HCT116 (cell line): ENCODE results near the gene RAPGEF1. TPM values are rescaled to one million over a fixed set of nuclear protein-coding genes. Genes with fewer than 3 reads are reported as not detected.

Experiments used
- ATAC-seq: fragments of 200-7000 bp; cut with Tn5 transposase; 2 replicates; pipeline ENCODE4 v1.9.1; 2020; ENCODE audit warnings: mild to moderate bottlenecking, moderate library complexity
- BruUV-seq: library from RNA; stranded (reverse); fragments of 400-500 nt; replicated peaks from 2 replicates; lab custom pipeline; 2021; lab: Mats Ljungman, UMichigan
- CTCF ChIA-PET: fragments of 300-600 bp; sonication (Branson Sonifier 250); formaldehyde crosslinking; loops from one replicate; lab custom pipeline; 2021; ENCODE audit warnings: antibody characterized with exemption; lab: Charles Lee
- POLR2A ChIA-PET: fragments of 300-600, 350-600 bp; sonication (Branson Sonifier 250); formaldehyde crosslinking; loops from one replicate; lab custom pipeline; 2021; ENCODE audit warnings: antibody characterized with exemption; lab: Charles Lee
- RAD21 ChIA-PET, 2 experiments: fragments of 300-600 bp; sonication (Branson Sonifier 250); formaldehyde crosslinking; loops; one replicate each; lab custom pipeline; 2023; ENCODE audit warnings: low total read pairs in 2 of 2; ENCODE audit not compliant: uncharacterized antibody in 2 of 2, unreplicated experiment in 2 of 2, low non-redundant PET in 1 of 2; lab: Charles Lee
- DNase-seq: peaks from one replicate; pipeline ENCODE4 v3.0.0-alpha.2; 2010; ENCODE audit warnings: low read depth, low spot score
- H2AFZ ChIP-seq: fragments of 200-600 bp; shearing (Covaris generic), sonication (generic); 2 replicates; pipeline ENCODE4 v1.6.1; 2017; ENCODE audit warnings: low read depth, mixed run types, mixed read lengths, antibody characterized with exemption, low read length; ENCODE audit not compliant: poor library complexity, severe bottlenecking
- H3K27ac ChIP-seq: 2 replicates; pipeline ENCODE4 v1.5.1; 2012; ENCODE audit warnings: low read depth, low read length
- H3K27me3 ChIP-seq: fragments of 200-600 bp; sonication (generic); 2 replicates; pipeline ENCODE4 v1.6.1; 2016; ENCODE audit warnings: mixed run types, low read length, mixed read lengths; ENCODE audit not compliant: insufficient read depth
- H3K36me3 ChIP-seq, 2 experiments: fragments of 200-500 bp in 1 of 2; fragments of 200-600 bp in 1 of 2; sonication (Bioruptor generic) in 1 of 2; sonication (generic) in 1 of 2; 2 replicates each; pipeline versions ENCODE4 v1.5.1 to v1.6.1; 2014 to 2016; ENCODE audit warnings: low read length in 2 of 2, inconsistent platforms in 1 of 2, mixed read lengths in 1 of 2, mixed run types in 1 of 2; ENCODE audit not compliant: insufficient read depth in 2 of 2, control insufficient read depth in 1 of 2
- H3K4me1 ChIP-seq, 2 experiments: fragments of 200-600 bp in 1 of 2; sonication (generic) in 1 of 2; 2 replicates each; pipeline versions ENCODE4 v1.5.1 to v1.6.1; 2012 to 2017; ENCODE audit warnings: low read length in 2 of 2, inconsistent platforms in 1 of 2, mild to moderate bottlenecking in 1 of 2, mixed read lengths in 1 of 2, mixed run types in 1 of 2, moderate library complexity in 1 of 2; ENCODE audit not compliant: insufficient read depth in 2 of 2, control insufficient read depth in 1 of 2
- H3K4me2 ChIP-seq: fragments of 200-600 bp; sonication (generic); 2 replicates; pipeline ENCODE4 v1.6.1; 2017; ENCODE audit warnings: mixed run types, low read length, mixed read lengths
- H3K4me3 ChIP-seq, 2 experiments: fragments of 200-600 bp in 1 of 2; sonication (generic) in 1 of 2; replicated peaks in 1 of 2; 2 replicates each; pipeline ENCODE4 v1.5.1; 2011 to 2016; ENCODE audit warnings: low read length in 2 of 2, control low read depth in 1 of 2, low read depth in 1 of 2, mild to moderate bottlenecking in 1 of 2, mixed read lengths in 1 of 2, mixed run types in 1 of 2
- H3K79me2 ChIP-seq: fragments of 200-600 bp; sonication (generic); 2 replicates; pipeline ENCODE4 v1.6.1; 2017; ENCODE audit warnings: mild to moderate bottlenecking, mixed run types, low read length, moderate library complexity, mixed read lengths; ENCODE audit not compliant: insufficient read depth
- H3K9ac ChIP-seq: fragments of 200-600 bp; sonication (generic); 2 replicates; pipeline ENCODE4 v1.6.1; 2016; ENCODE audit warnings: low read length, mixed read lengths
- H3K9me2 ChIP-seq: fragments of 200-600 bp; sonication (generic), shearing (Covaris generic); 2 replicates; pipeline ENCODE4 v1.6.1; 2017; ENCODE audit warnings: mixed run types, mild to moderate bottlenecking, moderate library complexity; ENCODE audit not compliant: insufficient read depth
- H3K9me3 ChIP-seq, 2 experiments: fragments of 200-500 bp in 1 of 2; fragments of 200-600 bp in 1 of 2; sonication (Bioruptor generic) in 1 of 2; sonication (generic) in 1 of 2; 2 replicates each; pipeline ENCODE4 v1.6.1; 2014 to 2017; ENCODE audit warnings: low read length in 2 of 2, mixed read lengths in 2 of 2, inconsistent platforms in 1 of 2, low read depth in 1 of 2, mild to moderate bottlenecking in 1 of 2, mixed run types in 1 of 2, moderate library complexity in 1 of 2; ENCODE audit not compliant: control insufficient read depth in 1 of 2, insufficient read depth in 1 of 2
- H4K20me1 ChIP-seq: fragments of 200-600 bp; sonication (generic), shearing (Covaris generic); 2 replicates; pipeline ENCODE4 v1.6.1; 2017; ENCODE audit warnings: mixed run types, mild to moderate bottlenecking, moderate library complexity; ENCODE audit not compliant: insufficient read depth
- CBX3 ChIP-seq: IDR thresholded peaks from 2 replicates; pipeline ENCODE4 v1.6.1; 2012; ENCODE audit warnings: low read depth
- EGR1 ChIP-seq: IDR thresholded peaks from 2 replicates; pipeline ENCODE4 v1.6.1; 2012; ENCODE audit warnings: low read depth
- ELF1 ChIP-seq: IDR thresholded peaks from 2 replicates; pipeline ENCODE4 v1.6.1; 2012; ENCODE audit warnings: low read depth, borderline replicate concordance
- EZH2phosphoT487 ChIP-seq: fragments of 200-600 bp; IDR thresholded peaks from 2 replicates; pipeline ENCODE4 v1.6.1; 2018; ENCODE audit warnings: antibody characterized with exemption, borderline replicate concordance
- FOSL1 ChIP-seq: IDR thresholded peaks from 2 replicates; pipeline ENCODE4 v1.6.1; 2012; ENCODE audit warnings: low read depth
- JUND ChIP-seq: IDR thresholded peaks from 2 replicates; pipeline ENCODE4 v1.6.1; 2012
- POLR2A ChIP-seq: IDR thresholded peaks from 2 replicates; pipeline ENCODE4 v1.7.0; 2011; ENCODE audit warnings: borderline replicate concordance; ENCODE audit not compliant: insufficient read depth, insufficient read length; ENCODE audit errors: extremely low read depth
- POLR2AphosphoS5 ChIP-seq: IDR thresholded peaks from 2 replicates; pipeline ENCODE4 v1.6.1; 2011; ENCODE audit warnings: mild to moderate bottlenecking, low read depth, low read length, moderate library complexity
- SP1 ChIP-seq: IDR thresholded peaks from 2 replicates; pipeline ENCODE4 v1.6.1; 2012; ENCODE audit warnings: low read depth
- SRF ChIP-seq: IDR thresholded peaks from 2 replicates; pipeline ENCODE4 v1.6.1; 2012; ENCODE audit warnings: low read depth
- TCF7L2 ChIP-seq: IDR thresholded peaks from 2 replicates; pipeline ENCODE4 v1.7.0; 2011; ENCODE audit warnings: borderline replicate concordance, inconsistent platforms; ENCODE audit not compliant: insufficient read depth, insufficient read length; ENCODE audit errors: extremely low read depth
- YY1 ChIP-seq: IDR thresholded peaks from 2 replicates; pipeline ENCODE4 v1.6.1; 2011; ENCODE audit warnings: low read length, low read depth, moderate library complexity, mild to moderate bottlenecking; ENCODE audit not compliant: insufficient replicate concordance; ENCODE audit errors: extremely low read depth
- ZFX ChIP-seq: fragments of 450-650 bp; IDR thresholded peaks from 2 replicates; pipeline ENCODE4 v1.6.1; 2017
- ZNF274 ChIP-seq: fragments of 200-500 bp; sonication (Bioruptor generic); IDR thresholded peaks from 2 replicates; pipeline ENCODE4 v1.6.1; 2014; ENCODE audit warnings: mild to moderate bottlenecking, low read depth, low read length, inconsistent platforms
- intact Hi-C: fragments of 100-400 bp; cut with micrococcal nuclease; formaldehyde crosslinking; loops from 2 replicates; pipeline ENCODE4 v1.10.0; 2022
- total RNA-seq: library from RNA; stranded (reverse); gene quantifications from one replicate; pipeline ENCODE4 v1.2.1, GENCODE V29; 2021; ENCODE audit not compliant: unreplicated experiment
- TF ChIP-seq, protein P1 (sequence below): IDR thresholded peaks from 2 replicates; pipeline ENCODE4 v1.6.1; 2012
- TF ChIP-seq, protein P2 (sequence below): IDR thresholded peaks from 2 replicates; pipeline ENCODE4 v1.6.1; 2011; ENCODE audit warnings: mild to moderate bottlenecking, low read length, moderate library complexity; ENCODE audit not compliant: insufficient replicate concordance; ENCODE audit errors: extremely low read depth
- TF ChIP-seq, protein P3 (sequence below): IDR thresholded peaks from 2 replicates; pipeline ENCODE4 v1.6.1; 2012
- TF ChIP-seq, protein P4 (sequence below), 3 experiments: fragments of 200-600 bp in 1 of 3; sonication (generic) in 1 of 3; IDR thresholded peaks in 2 of 3; conservative IDR thresholded peaks in 1 of 3; 2 replicates each; pipeline ENCODE4 v1.5.1; 2012 to 2017; ENCODE audit warnings: low read depth in 2 of 3, low read length in 2 of 3, antibody characterized with exemption in 1 of 3, borderline replicate concordance in 1 of 3, control low read depth in 1 of 3, mild to moderate bottlenecking in 1 of 3, mixed read lengths in 1 of 3, mixed run types in 1 of 3, moderate library complexity in 1 of 3; ENCODE audit not compliant: insufficient read depth in 1 of 3

Gene RAPGEF1
- total RNA-seq, 1 experiment from 2014 or later: 43.0 TPM

DNA sequence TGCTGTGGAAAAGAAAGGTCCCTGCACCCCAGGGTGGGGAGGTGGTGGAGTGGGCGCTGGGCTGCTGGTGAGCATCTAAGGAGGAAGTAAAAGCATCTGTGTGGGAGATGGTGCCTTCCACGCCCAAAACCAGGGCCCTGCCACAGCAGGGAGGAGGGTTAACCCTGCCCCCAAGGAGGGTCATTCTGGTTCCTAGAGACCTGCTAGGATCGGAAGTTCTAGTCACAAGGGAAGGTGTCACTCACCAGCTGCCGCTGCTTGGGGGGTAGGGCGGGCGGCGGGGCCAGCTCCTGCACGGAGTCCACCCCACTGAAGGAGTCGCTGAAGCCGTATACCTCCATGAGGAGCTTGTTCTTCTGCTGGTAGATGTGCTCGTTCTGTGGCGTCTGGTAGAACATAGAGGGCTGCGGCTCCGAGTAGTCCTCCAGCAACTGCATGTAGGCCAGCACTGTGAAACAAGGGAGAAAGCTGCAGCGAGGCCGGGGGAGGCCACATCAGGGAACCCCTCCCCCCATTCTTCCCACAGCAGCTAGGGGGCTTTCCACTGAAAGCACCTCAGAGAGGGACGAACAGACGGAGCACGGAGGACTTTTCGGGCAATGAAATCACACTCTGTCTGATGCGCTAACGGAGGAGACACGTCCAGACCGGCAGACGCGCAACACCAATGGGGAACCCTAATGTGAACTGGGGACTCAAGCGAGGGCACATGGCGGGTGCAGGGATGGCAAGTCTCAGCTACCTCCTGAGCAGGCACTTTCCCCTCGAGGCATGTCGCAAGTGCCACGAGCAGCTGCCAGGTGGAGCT lies 118.1 kb downstream of the RAPGEF1 start:
- no TSS peak for BruUV-seq

More for the DNA sequence above, 118.1 kb downstream of the RAPGEF1 start:
- H3K27ac ChIP-seq: no peak overlapping the region
- peaks cover 6 to 8% of the 10 kb centered on the region in 2 experiments for H3K4me1 ChIP-seq
- ChIA-PET RAD21 (no interaction called here), POLR2A (interaction anchor here (0.6 kb wide), 1 partner anchor 28 kb away, joined by 3 read pairs; no protein-coding TSS in a partner anchor), CTCF (no interaction called here)
- intact Hi-C loops: no loop called here
- DNase-seq (no peak), ATAC-seq (no peak)
- H3K4me3 ChIP-seq: no peak overlapping the region
- H3K36me3 ChIP-seq: peaks cover 0 to 4% of the 10 kb centered on the region in 2 experiments; a peak in 1 of 4 replicates
- no peaks in the 10 kb centered on the region for H3K9me2 ChIP-seq
- H3K27me3 ChIP-seq: no peaks in the 10 kb centered on the region
- no peaks in the 10 kb centered on the region for H4K20me1 ChIP-seq
- H3K9me3 ChIP-seq: no peaks in the 10 kb centered on the region
- H2AFZ ChIP-seq: no peak overlapping the region
- TF ChIP-seq, protein P1, sequence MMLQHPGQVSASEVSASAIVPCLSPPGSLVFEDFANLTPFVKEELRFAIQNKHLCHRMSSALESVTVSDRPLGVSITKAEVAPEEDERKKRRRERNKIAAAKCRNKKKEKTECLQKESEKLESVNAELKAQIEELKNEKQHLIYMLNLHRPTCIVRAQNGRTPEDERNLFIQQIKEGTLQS: no peak
- TF ChIP-seq POLR2A (no peak), POLR2AphosphoS5 (no peak), SP1 (no peak), SRF (no peak), CBX3 (no peak), YY1 (no peak), ZFX (no peak), FOSL1 (no peak), ZNF274 (no peak), EZH2phosphoT487 (no peak), JUND (no peak), EGR1 (no peak), ELF1 (no peak), TCF7L2 (no peak)
- TF ChIP-seq, protein P2, sequence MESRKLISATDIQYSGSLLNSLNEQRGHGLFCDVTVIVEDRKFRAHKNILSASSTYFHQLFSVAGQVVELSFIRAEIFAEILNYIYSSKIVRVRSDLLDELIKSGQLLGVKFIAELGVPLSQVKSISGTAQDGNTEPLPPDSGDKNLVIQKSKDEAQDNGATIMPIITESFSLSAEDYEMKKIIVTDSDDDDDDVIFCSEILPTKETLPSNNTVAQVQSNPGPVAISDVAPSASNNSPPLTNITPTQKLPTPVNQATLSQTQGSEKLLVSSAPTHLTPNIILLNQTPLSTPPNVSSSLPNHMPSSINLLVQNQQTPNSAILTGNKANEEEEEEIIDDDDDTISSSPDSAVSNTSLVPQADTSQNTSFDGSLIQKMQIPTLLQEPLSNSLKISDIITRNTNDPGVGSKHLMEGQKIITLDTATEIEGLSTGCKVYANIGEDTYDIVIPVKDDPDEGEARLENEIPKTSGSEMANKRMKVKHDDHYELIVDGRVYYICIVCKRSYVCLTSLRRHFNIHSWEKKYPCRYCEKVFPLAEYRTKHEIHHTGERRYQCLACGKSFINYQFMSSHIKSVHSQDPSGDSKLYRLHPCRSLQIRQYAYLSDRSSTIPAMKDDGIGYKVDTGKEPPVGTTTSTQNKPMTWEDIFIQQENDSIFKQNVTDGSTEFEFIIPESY: no peak
- TF ChIP-seq, protein P3, sequence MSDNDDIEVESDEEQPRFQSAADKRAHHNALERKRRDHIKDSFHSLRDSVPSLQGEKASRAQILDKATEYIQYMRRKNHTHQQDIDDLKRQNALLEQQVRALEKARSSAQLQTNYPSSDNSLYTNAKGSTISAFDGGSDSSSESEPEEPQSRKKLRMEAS: no peak
- TF ChIP-seq, protein P4, sequence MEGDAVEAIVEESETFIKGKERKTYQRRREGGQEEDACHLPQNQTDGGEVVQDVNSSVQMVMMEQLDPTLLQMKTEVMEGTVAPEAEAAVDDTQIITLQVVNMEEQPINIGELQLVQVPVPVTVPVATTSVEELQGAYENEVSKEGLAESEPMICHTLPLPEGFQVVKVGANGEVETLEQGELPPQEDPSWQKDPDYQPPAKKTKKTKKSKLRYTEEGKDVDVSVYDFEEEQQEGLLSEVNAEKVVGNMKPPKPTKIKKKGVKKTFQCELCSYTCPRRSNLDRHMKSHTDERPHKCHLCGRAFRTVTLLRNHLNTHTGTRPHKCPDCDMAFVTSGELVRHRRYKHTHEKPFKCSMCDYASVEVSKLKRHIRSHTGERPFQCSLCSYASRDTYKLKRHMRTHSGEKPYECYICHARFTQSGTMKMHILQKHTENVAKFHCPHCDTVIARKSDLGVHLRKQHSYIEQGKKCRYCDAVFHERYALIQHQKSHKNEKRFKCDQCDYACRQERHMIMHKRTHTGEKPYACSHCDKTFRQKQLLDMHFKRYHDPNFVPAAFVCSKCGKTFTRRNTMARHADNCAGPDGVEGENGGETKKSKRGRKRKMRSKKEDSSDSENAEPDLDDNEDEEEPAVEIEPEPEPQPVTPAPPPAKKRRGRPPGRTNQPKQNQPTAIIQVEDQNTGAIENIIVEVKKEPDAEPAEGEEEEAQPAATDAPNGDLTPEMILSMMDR (IDR thresholded peaks at IDR 0.05 in 2 of 3, conservative IDR thresholded peaks at IDR 0.05 in 1 of 3; ENCODE audit: borderline replicate concordance in 1 of 3, insufficient read depth in 1 of 3, low read depth in 2 of 3, low read length in 2 of 3): no peak
- no peak overlapping the region for H3K4me2 ChIP-seq
- no peaks in the 10 kb centered on the region for H3K79me2 ChIP-seq
- no peak overlapping the region for H3K9ac ChIP-seq
